Suprapubic skin (tissue), 4 donors: ENCODE results near the gene REXO1. TPM values are rescaled to one million over a fixed set of nuclear protein-coding genes. Genes with fewer than 3 reads are reported as not detected.
"Not testable (repeated sequence)": the region's sequence is repeated elsewhere in the genome, so short reads cannot be mapped to it uniquely, and the experiment has no call there.

Experiments
- DNase-seq, 2 donors: peaks; one replicate each; pipeline ENCODE4 v3.0.0-alpha.2; 2019; ENCODE audit warnings: low spot score in 2 of 2
- H3K27ac ChIP-seq: fragments of 200-600 bp; sonication (generic); one replicate; pipeline ENCODE4 v1.5.1; 2019
- H3K27me3 ChIP-seq: fragments of 200-600 bp; sonication (generic); one replicate; pipeline ENCODE4 v1.5.1; 2019
- H3K36me3 ChIP-seq: fragments of 200-600 bp; sonication (generic); one replicate; pipeline ENCODE4 v1.5.1; 2019
- H3K4me1 ChIP-seq: fragments of 200-600 bp; sonication (generic); one replicate; pipeline ENCODE4 v1.5.1; 2019
- H3K4me3 ChIP-seq: fragments of 200-600 bp; sonication (generic); one replicate; pipeline ENCODE4 v1.5.1; 2019; ENCODE audit warnings: mild to moderate bottlenecking
- H3K9me3 ChIP-seq: fragments of 200-600 bp; sonication (generic); one replicate; pipeline ENCODE4 v1.5.1; 2019
- CTCF ChIP-seq, 2 donors: fragments of 200-600 bp in 1 of 2; fragments of 450-650 bp in 1 of 2; sonication (generic) in 1 of 2; IDR thresholded peaks; one replicate each; pipeline ENCODE4 v1.5.1; 2016 to 2019; ENCODE audit warnings: antibody characterized with exemption in 2 of 2, mild to moderate bottlenecking in 1 of 2, moderate library complexity in 1 of 2
- EP300 ChIP-seq: sonication (generic); formaldehyde crosslinking; IDR thresholded peaks from one replicate; pipeline ENCODE4 v1.6.1; 2017; ENCODE audit warnings: antibody characterized with exemption
- POLR2A ChIP-seq, 2 donors: fragments of 450-650 bp; IDR thresholded peaks; one replicate each; pipeline ENCODE4 v1.6.1; 2017; ENCODE audit warnings: antibody characterized with exemption in 2 of 2, mild to moderate bottlenecking in 2 of 2, moderate library complexity in 2 of 2
- POLR2AphosphoS5 ChIP-seq, 3 donors: sonication (generic); formaldehyde crosslinking; IDR thresholded peaks; one replicate each; pipeline ENCODE4 v1.6.1; 2017; ENCODE audit warnings: antibody characterized with exemption in 3 of 3
- WGBS: methylation state at CpG from one replicate; pipeline ENCODE4 v1.1.5; 2018; 5-methylcytosine and 5-hydroxymethylcytosine counted together
- total RNA-seq, 4 donors: library from RNA; depleted of rRNA; stranded (reverse); fragments of >200 nt; gene quantifications; one replicate each; pipeline ENCODE4 v1.1.0, GENCODE V29; 2016

REXO1 gene
- 10 to 100 TPM; 31.8 to 63.1 (median 38.3) TPM for total RNA-seq

GRCh38 chr19:1848399-1849131, at the start of gene REXO1:
Gene REXO1 (minus strand): TSS chr19:1848483. CDS start chr19:1848358, 125 bp downstream.
- DNase-seq: peak; percentile 97 to 98
- TF ChIP-seq POLR2A (IDR thresholded peaks at IDR 0.05) (peak in 1 of 2 donors; percentile 80), EP300 (no peak), CTCF (IDR thresholded peaks at IDR 0.05) (peak; percentile 95 to 96), POLR2AphosphoS5 (IDR thresholded peaks at IDR 0.05) (peak in 2 of 3 donors; percentile 84 to 87)
- Histone ChIP-seq H3K9me3 (no peaks in the 10 kb centered on the region), H3K36me3 (no peaks in the 10 kb centered on the region), H3K27me3 (no peaks in the 10 kb centered on the region), H3K4me1 (peaks cover 67% of the 10 kb centered on the region), H3K4me3 (peak within 1 kb of the TSS; percentile 96), H3K27ac (peak within 1 kb of the TSS; percentile 99)
- WGBS: 6% methylated on average over 14 of the region's 60 CpGs

GRCh38 chr19:1896508-1896907, 48.2 kb upstream of the REXO1 start:
- TF ChIP-seq POLR2A (IDR thresholded peaks at IDR 0.05) (no peak), CTCF (IDR thresholded peaks at IDR 0.05) (no peak), EP300 (no peak), POLR2AphosphoS5 (IDR thresholded peaks at IDR 0.05) (no peak)
- 68% methylated on average over 13 of the region's 13 CpGs for WGBS

GRCh38 chr19:1893791-1894190, 45.5 kb upstream of the REXO1 start:
- no peaks in the 10 kb centered on the region for H3K27me3 ChIP-seq
- WGBS: 89% methylated on average over 17 of the region's 17 CpGs
- no peak overlapping the region for H3K4me3 ChIP-seq
- H3K36me3 ChIP-seq: no peaks in the 10 kb centered on the region
- peaks cover 23% of the 10 kb centered on the region for H3K4me1 ChIP-seq
- no peaks in the 10 kb centered on the region for H3K9me3 ChIP-seq
- no peak for DNase-seq
- no peak overlapping the region for H3K27ac ChIP-seq
- TF ChIP-seq EP300 (no peak), CTCF (IDR thresholded peaks at IDR 0.05) (no peak), POLR2A (IDR thresholded peaks at IDR 0.05) (no peak), POLR2AphosphoS5 (IDR thresholded peaks at IDR 0.05) (no peak)

More at GRCh38 chr19:1896508-1896907, 48.2 kb upstream of the REXO1 start:
- H3K4me1 ChIP-seq: peaks cover 27% of the 10 kb centered on the region
- no peak for DNase-seq
- no peak overlapping the region for H3K4me3 ChIP-seq
- no peak overlapping the region for H3K27ac ChIP-seq
- no peaks in the 10 kb centered on the region for H3K36me3 ChIP-seq
- H3K9me3 ChIP-seq: no peaks in the 10 kb centered on the region
- no peaks in the 10 kb centered on the region for H3K27me3 ChIP-seq

- no peaks in the 10 kb centered on the region for H3K9me3 ChIP-seq
- DNase-seq: no peak
- no peaks in the 10 kb centered on the region for H3K36me3 ChIP-seq
- no peak overlapping the region for H3K27ac ChIP-seq
- no peak overlapping the region for H3K4me3 ChIP-seq
- no peaks in the 10 kb centered on the region for H3K4me1 ChIP-seq
- 100% methylated on average over 1 of the region's 1 CpG for WGBS
- no peaks in the 10 kb centered on the region for H3K27me3 ChIP-seq
- TF ChIP-seq EP300 (no peak), CTCF (IDR thresholded peaks at IDR 0.05) (no peak), POLR2A (IDR thresholded peaks at IDR 0.05) (no peak), POLR2AphosphoS5 (IDR thresholded peaks at IDR 0.05) (no peak)
These were observed 41.6 kb upstream of the REXO1 start for GRCh38 chr19:1889907-1890306.

GRCh38 chr19:1888385-1888784, 40.1 kb upstream of the REXO1 start:
- no peaks in the 10 kb centered on the region for H3K27me3 ChIP-seq
- DNase-seq: no peak
- no peaks in the 10 kb centered on the region for H3K9me3 ChIP-seq
- H3K4me3 ChIP-seq: no peak overlapping the region
- H3K4me1 ChIP-seq: peaks cover 14% of the 10 kb centered on the region
- no peaks in the 10 kb centered on the region for H3K36me3 ChIP-seq
- no peak for TF ChIP-seq CTCF (IDR thresholded peaks at IDR 0.05)
- no peak for TF ChIP-seq POLR2A (IDR thresholded peaks at IDR 0.05)
- no peak for TF ChIP-seq EP300
- H3K27ac ChIP-seq: no peak overlapping the region
- 95% methylated on average over 5 of the region's 5 CpGs for WGBS

GRCh38 chr19:1886360-1886759, 38.1 kb upstream of the REXO1 start:
- H3K4me3 ChIP-seq, DNase-seq, H3K27me3 ChIP-seq, H3K9me3 ChIP-seq, H3K36me3 ChIP-seq, H3K27ac ChIP-seq: not testable (repeated sequence)
- peaks cover 34% of the 10 kb centered on the region for H3K4me1 ChIP-seq
- WGBS: 92% methylated on average over 15 of the region's 15 CpGs
